ENCODE data around the gene TP53RK. TPM values are rescaled to one million over a fixed set of nuclear protein-coding genes. Genes with fewer than 3 reads are reported as not detected.

TP53RK gene
- total and polyA plus RNA-seq, 2 of the 13 experiments (the other 11 are each of a cell fraction or from before 2014, with no cell fraction given) = 12.9 to 25.5 TPM

- TF ChIP-seq MEIS2 (CRISPR knock-in tag; IDR thresholded peaks at IDR 0.05) (no peak), ZNF18 (CRISPR knock-in tag; IDR thresholded peaks at IDR 0.05; ENCODE audit: insufficient replicate concordance) (peak; percentile 4), HIC2 (CRISPR knock-in tag; IDR thresholded peaks at IDR 0.05; ENCODE audit: low read depth) (0 out of 2 replicates have a peak, but pooled peaks have one; percentile 0), ZNF629 (CRISPR knock-in tag; conservative IDR thresholded peaks at IDR 0.05) (peak; percentile 100), ZNF136 (CRISPR knock-in tag; IDR thresholded peaks at IDR 0.05; ENCODE audit: low read depth) (0 out of 2 replicates have a peak, but pooled peaks have one; percentile 47), ZNF878 (CRISPR knock-in tag; IDR thresholded peaks at IDR 0.05) (0 out of 2 replicates have a peak, but pooled peaks have one; percentile 62), ZMYM3 (CRISPR knock-in tag; IDR thresholded peaks at IDR 0.05) (peak; percentile 99), SOX5 (CRISPR knock-in tag; IDR thresholded peaks at IDR 0.05; ENCODE audit: borderline replicate concordance) (0 out of 2 replicates have a peak, but pooled peaks have one; percentile 8), MAX (IDR thresholded peaks at IDR 0.05) (peak; percentile 76; the same call in 1 of the 2 replicates), IKZF5 (CRISPR knock-in tag; IDR thresholded peaks at IDR 0.05) (no peak), FOXP4 (CRISPR knock-in tag; IDR thresholded peaks at IDR 0.05) (0 out of 2 replicates have a peak, but pooled peaks have one; percentile 3), CEBPB (IDR thresholded peaks at IDR 0.05; ENCODE audit: borderline replicate concordance, low read depth, low read length) (peak; percentile 73), LBX2 (CRISPR knock-in tag; IDR thresholded peaks at IDR 0.05; ENCODE audit: borderline replicate concordance) (no peak), HOMEZ (CRISPR knock-in tag; IDR thresholded peaks at IDR 0.05; ENCODE audit: low read depth) (peak; percentile 8; the same call in 1 of the 2 replicates), HDAC6 (IDR thresholded peaks at IDR 0.05; ENCODE audit: low read depth, low read length) (peak; percentile 89; the same call in 1 of the 2 replicates), ZNF337 (CRISPR knock-in tag; IDR thresholded peaks at IDR 0.05; ENCODE audit: borderline replicate concordance, low read depth) (peak; percentile 27)
- TF ChIP-seq, protein P1, sequence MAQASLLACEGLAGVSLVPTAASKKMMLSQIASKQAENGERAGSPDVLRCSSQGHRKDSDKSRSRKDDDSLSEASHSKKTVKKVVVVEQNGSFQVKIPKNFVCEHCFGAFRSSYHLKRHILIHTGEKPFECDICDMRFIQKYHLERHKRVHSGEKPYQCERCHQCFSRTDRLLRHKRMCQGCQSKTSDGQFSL (CRISPR knock-in tag; IDR thresholded peaks at IDR 0.05) = no peak
Observed at GRCh38 chr20:46688151-46689081, 828 bp downstream of the TP53RK start (continued).

All from HepG2 (cell line).